Duodenal mucosa (tissue), 2 donors: ENCODE data around the gene OTUD3.
A peak's percentile ranks its signal among the peaks of the same experiment; 100 is the strongest.
"Not testable (repeated sequence)": the region's sequence is repeated elsewhere in the genome, so short reads cannot be mapped to it uniquely, and the experiment has no call there.

Experiments
- H3K27ac ChIP-seq: one replicate; pipeline ENCODE4 v1.7.0; 2013; ENCODE audit warnings: low read depth, low read length
- H3K27me3 ChIP-seq, 2 donors: one replicate each; pipeline ENCODE4 v1.7.0; 2013; ENCODE audit warnings: low read length in 2 of 2, control low read depth in 1 of 2; ENCODE audit not compliant: insufficient read depth in 2 of 2, control insufficient read depth in 1 of 2
- H3K36me3 ChIP-seq, 2 donors: one replicate each; pipeline ENCODE4 v1.7.0; 2013; ENCODE audit warnings: low read length in 2 of 2, control low read depth in 1 of 2; ENCODE audit not compliant: insufficient read depth in 2 of 2, control insufficient read depth in 1 of 2
- H3K4me1 ChIP-seq, 2 donors: one replicate each; pipeline ENCODE4 v1.7.0; 2013; ENCODE audit warnings: low read length in 2 of 2, control low read depth in 1 of 2; ENCODE audit not compliant: insufficient read depth in 2 of 2, control insufficient read depth in 1 of 2
- H3K4me3 ChIP-seq, 2 donors: one replicate each; pipeline ENCODE4 v1.7.0; 2013; ENCODE audit warnings: low read length in 2 of 2, low read depth in 1 of 2
- H3K9ac ChIP-seq, 2 donors: one replicate each; pipeline ENCODE4 v1.7.0; 2013; ENCODE audit warnings: low read length in 2 of 2, low read depth in 1 of 2
- H3K9me3 ChIP-seq, 2 donors: one replicate each; pipeline ENCODE4 v1.7.0; 2013; ENCODE audit warnings: low read length in 2 of 2, control low read depth in 1 of 2; ENCODE audit not compliant: control insufficient read depth in 1 of 2

Gene OTUD3

GRCh38 chr1:19880841-19881240, 1.4 kb upstream of the OTUD3 start:
- H3K4me3 ChIP-seq, H3K27me3 ChIP-seq, H3K9ac ChIP-seq, H3K36me3 ChIP-seq, H3K9me3 ChIP-seq, H3K27ac ChIP-seq: not testable (repeated sequence)
- peaks cover 18 to 32% of the 10 kb centered on the region in 2 donors for H3K4me1 ChIP-seq

GRCh38 chr1:19884312-19884711, 2.1 kb downstream of the OTUD3 start:
- Histone ChIP-seq H3K4me1 (peaks cover 15 to 25% of the 10 kb centered on the region in 2 donors), H3K9me3 (no peaks in the 10 kb centered on the region), H3K4me3 (peak overlapping the region; percentile 71 to 98), H3K27ac (no peak overlapping the region), H3K36me3 (peaks cover 0 to 3% of the 10 kb centered on the region in 2 donors), H3K27me3 (no peaks in the 10 kb centered on the region), H3K9ac (peak overlapping the region in 1 of 2 donors; percentile 85)

- Histone ChIP-seq H3K4me1 (peaks cover 15 to 28% of the 10 kb centered on the region in 2 donors), H3K9ac (no peak overlapping the region), H3K27ac (no peak overlapping the region), H3K4me3 (no peak overlapping the region), H3K27me3 (no peaks in the 10 kb centered on the region), H3K36me3 (peaks cover 0 to 9% of the 10 kb centered on the region in 2 donors), H3K9me3 (no peaks in the 10 kb centered on the region)
These were observed 3.6 kb downstream of the OTUD3 start for GRCh38 chr1:19885821-19886220.

GRCh38 chr1:19888112-19888511, 5.9 kb downstream of the OTUD3 start:
- no peak overlapping the region for H3K9ac ChIP-seq
- peaks cover 11 to 21% of the 10 kb centered on the region in 2 donors for H3K4me1 ChIP-seq
- peaks cover 7 to 26% of the 10 kb centered on the region in 2 donors for H3K36me3 ChIP-seq
- no peak overlapping the region for H3K4me3 ChIP-seq
- H3K27ac ChIP-seq = no peak overlapping the region
- H3K9me3 ChIP-seq = no peaks in the 10 kb centered on the region
- no peaks in the 10 kb centered on the region for H3K27me3 ChIP-seq

GRCh38 chr1:19889656-19890055, 7.5 kb downstream of the OTUD3 start:
- no peak overlapping the region for H3K9ac ChIP-seq
- H3K9me3 ChIP-seq = no peaks in the 10 kb centered on the region
- H3K4me1 ChIP-seq = peaks cover 0 to 9% of the 10 kb centered on the region in 2 donors
- peaks cover 19 to 42% of the 10 kb centered on the region in 2 donors for H3K36me3 ChIP-seq
- no peak overlapping the region for H3K27ac ChIP-seq
- no peaks in the 10 kb centered on the region for H3K27me3 ChIP-seq
- H3K4me3 ChIP-seq = no peak overlapping the region

GRCh38 chr1:19892129-19892528, 9.9 kb downstream of the OTUD3 start:
- no peak overlapping the region for H3K9ac ChIP-seq
- no peaks in the 10 kb centered on the region for H3K27me3 ChIP-seq
- no peaks in the 10 kb centered on the region for H3K9me3 ChIP-seq
- H3K36me3 ChIP-seq = peaks cover 36 to 62% of the 10 kb centered on the region in 2 donors
- H3K4me3 ChIP-seq = no peak overlapping the region
- H3K27ac ChIP-seq = no peak overlapping the region
- peaks cover 0 to 3% of the 10 kb centered on the region in 2 donors for H3K4me1 ChIP-seq

- Histone ChIP-seq H3K27me3 (no peaks in the 10 kb centered on the region), H3K4me3 (no peak overlapping the region), H3K36me3 (peaks cover 40 to 68% of the 10 kb centered on the region in 2 donors), H3K27ac (no peak overlapping the region), H3K9me3 (no peaks in the 10 kb centered on the region), H3K4me1 (peaks cover 0 to 3% of the 10 kb centered on the region in 2 donors), H3K9ac (no peak overlapping the region)
These were observed 10.5 kb downstream of the OTUD3 start for GRCh38 chr1:19892628-19893168.

GRCh38 chr1:19893687-19894086, 11.5 kb downstream of the OTUD3 start:
- no peak overlapping the region for H3K9ac ChIP-seq
- no peak overlapping the region for H3K27ac ChIP-seq
- no peaks in the 10 kb centered on the region for H3K9me3 ChIP-seq
- H3K27me3 ChIP-seq = no peaks in the 10 kb centered on the region
- H3K4me3 ChIP-seq = no peak overlapping the region
- peaks cover 43 to 67% of the 10 kb centered on the region in 2 donors for H3K36me3 ChIP-seq
- H3K4me1 ChIP-seq = peaks cover 0 to 3% of the 10 kb centered on the region in 2 donors

GRCh38 chr1:19894218-19894617, 12.0 kb downstream of the OTUD3 start:
- Histone ChIP-seq H3K9ac (no peak overlapping the region), H3K4me1 (peaks cover 0 to 3% of the 10 kb centered on the region in 2 donors), H3K36me3 (peaks cover 48 to 72% of the 10 kb centered on the region in 2 donors), H3K4me3 (no peak overlapping the region), H3K27ac (no peak overlapping the region), H3K27me3 (no peaks in the 10 kb centered on the region), H3K9me3 (no peaks in the 10 kb centered on the region)

- Histone ChIP-seq H3K27me3 (no peaks in the 10 kb centered on the region), H3K27ac (no peak overlapping the region), H3K9ac (no peak overlapping the region), H3K36me3 (peaks cover 43 to 71% of the 10 kb centered on the region in 2 donors), H3K4me3 (no peak overlapping the region), H3K4me1 (no peaks in the 10 kb centered on the region), H3K9me3 (no peaks in the 10 kb centered on the region)
These were observed 19.5 kb downstream of the OTUD3 start for GRCh38 chr1:19901653-19902052.
